Chondrocyte (in vitro differentiated cells): ENCODE measurements around the gene HPCA. TPM values are rescaled to one million over a fixed set of nuclear protein-coding genes. Genes with fewer than 3 reads are reported as not detected.

Experiments used
- DNase-seq: peaks from one replicate; pipeline ENCODE4 v3.0.0; 2021; ENCODE audit warnings: mixed read lengths, low spot score
- H3K27ac Mint-ChIP-seq: one replicate; pipeline ENCODE4 v1.8.0; 2021; ENCODE audit warnings: mild to moderate bottlenecking, moderate library complexity, mixed read lengths; ENCODE audit not compliant: unreplicated experiment
- H3K27me3 Mint-ChIP-seq: 2 replicates; pipeline ENCODE4 v1.8.0; 2021; ENCODE audit warnings: low read depth, mixed read lengths
- H3K36me3 Mint-ChIP-seq: 2 replicates; pipeline ENCODE4 v1.8.0; 2021; ENCODE audit warnings: low read depth, mixed read lengths
- H3K4me1 Mint-ChIP-seq: 2 replicates; pipeline ENCODE4 v1.8.0; 2021; ENCODE audit warnings: low read depth, mild to moderate bottlenecking, mixed read lengths
- H3K4me3 Mint-ChIP-seq: one replicate; pipeline ENCODE4 v1.8.0; 2021; ENCODE audit warnings: mild to moderate bottlenecking, moderate library complexity, mixed read lengths; ENCODE audit not compliant: unreplicated experiment
- H3K9me3 Mint-ChIP-seq: 2 replicates; pipeline ENCODE4 v1.8.0; 2021; ENCODE audit warnings: low read depth, mixed read lengths
- CTCF ChIP-seq: fragments of 200-600 bp; sonication (generic); IDR thresholded peaks from 2 replicates; pipeline ENCODE4 v1.5.0; 2021; ENCODE audit warnings: antibody characterized with exemption, mild to moderate bottlenecking, moderate library complexity
- total RNA-seq: library from RNA; stranded (reverse); gene quantifications from 3 replicates; pipeline ENCODE4 v1.2.1, GENCODE V29; 2021

Gene HPCA
- total RNA-seq, 1 donor from 2014 or later = not detected

- DNase-seq = no peak
- no peaks in the 10 kb centered on the region for H3K4me1 Mint-ChIP-seq
- TF ChIP-seq CTCF = no peak
- no peaks in the 10 kb centered on the region for H3K27me3 Mint-ChIP-seq
- H3K27ac Mint-ChIP-seq = no peak overlapping the region
- H3K9me3 Mint-ChIP-seq = no peaks in the 10 kb centered on the region
- peaks cover 10% of the 10 kb centered on the region for H3K36me3 Mint-ChIP-seq
- no peak overlapping the region for H3K4me3 Mint-ChIP-seq
Observed at GRCh38 chr1:32864375-32865019, 21.8 kb upstream of the HPCA start.

GRCh38 chr1:32865639-32866405, 20.5 kb upstream of the HPCA start:
- H3K4me1 Mint-ChIP-seq = peaks cover 5% of the 10 kb centered on the region
- H3K27ac Mint-ChIP-seq = no peak overlapping the region
- peaks cover 8% of the 10 kb centered on the region for H3K36me3 Mint-ChIP-seq
- no peak for TF ChIP-seq CTCF
- H3K4me3 Mint-ChIP-seq = no peak overlapping the region
- DNase-seq = no peak
- H3K9me3 Mint-ChIP-seq = no peaks in the 10 kb centered on the region
- no peaks in the 10 kb centered on the region for H3K27me3 Mint-ChIP-seq

- H3K4me3 Mint-ChIP-seq = no peak overlapping the region
- peaks cover 14% of the 10 kb centered on the region for H3K4me1 Mint-ChIP-seq
- TF ChIP-seq CTCF = no peak
- H3K27me3 Mint-ChIP-seq = no peaks in the 10 kb centered on the region
- no peak for DNase-seq
- peaks cover 5% of the 10 kb centered on the region for H3K36me3 Mint-ChIP-seq
- no peaks in the 10 kb centered on the region for H3K9me3 Mint-ChIP-seq
- no peak overlapping the region for H3K27ac Mint-ChIP-seq
Observed at GRCh38 chr1:32867151-32867550, 19.1 kb upstream of the HPCA start.

GRCh38 chr1:32867671-32868070, 18.6 kb upstream of the HPCA start:
- Mint-ChIP-seq H3K27ac (no peak overlapping the region), H3K36me3 (peaks cover under 1% of the 10 kb centered on the region), H3K27me3 (no peaks in the 10 kb centered on the region), H3K9me3 (no peaks in the 10 kb centered on the region), H3K4me3 (no peak overlapping the region), H3K4me1 (peaks cover 19% of the 10 kb centered on the region)
- no peak for DNase-seq
- no peak for TF ChIP-seq CTCF

- no peaks in the 10 kb centered on the region for H3K9me3 Mint-ChIP-seq
- TF ChIP-seq CTCF = no peak
- no peak overlapping the region for H3K27ac Mint-ChIP-seq
- H3K4me1 Mint-ChIP-seq = peaks cover 21% of the 10 kb centered on the region
- no peak for DNase-seq
- H3K27me3 Mint-ChIP-seq = no peaks in the 10 kb centered on the region
- no peak overlapping the region for H3K4me3 Mint-ChIP-seq
- H3K36me3 Mint-ChIP-seq = no peaks in the 10 kb centered on the region
Observed at GRCh38 chr1:32868085-32868484, 18.2 kb upstream of the HPCA start.
